Brain pericyte (primary cell): ENCODE measurements around the gene SNRPF.
"Not testable (repeated sequence)": the region's sequence is repeated elsewhere in the genome, so short reads cannot be mapped to it uniquely, and the experiment has no call there.

Experiments used
- DNase-seq: peaks from one replicate; pipeline ENCODE4 v3.0.0-alpha.2; 2012; ENCODE audit warnings: low read depth, low spot score

Gene SNRPF

DNA sequence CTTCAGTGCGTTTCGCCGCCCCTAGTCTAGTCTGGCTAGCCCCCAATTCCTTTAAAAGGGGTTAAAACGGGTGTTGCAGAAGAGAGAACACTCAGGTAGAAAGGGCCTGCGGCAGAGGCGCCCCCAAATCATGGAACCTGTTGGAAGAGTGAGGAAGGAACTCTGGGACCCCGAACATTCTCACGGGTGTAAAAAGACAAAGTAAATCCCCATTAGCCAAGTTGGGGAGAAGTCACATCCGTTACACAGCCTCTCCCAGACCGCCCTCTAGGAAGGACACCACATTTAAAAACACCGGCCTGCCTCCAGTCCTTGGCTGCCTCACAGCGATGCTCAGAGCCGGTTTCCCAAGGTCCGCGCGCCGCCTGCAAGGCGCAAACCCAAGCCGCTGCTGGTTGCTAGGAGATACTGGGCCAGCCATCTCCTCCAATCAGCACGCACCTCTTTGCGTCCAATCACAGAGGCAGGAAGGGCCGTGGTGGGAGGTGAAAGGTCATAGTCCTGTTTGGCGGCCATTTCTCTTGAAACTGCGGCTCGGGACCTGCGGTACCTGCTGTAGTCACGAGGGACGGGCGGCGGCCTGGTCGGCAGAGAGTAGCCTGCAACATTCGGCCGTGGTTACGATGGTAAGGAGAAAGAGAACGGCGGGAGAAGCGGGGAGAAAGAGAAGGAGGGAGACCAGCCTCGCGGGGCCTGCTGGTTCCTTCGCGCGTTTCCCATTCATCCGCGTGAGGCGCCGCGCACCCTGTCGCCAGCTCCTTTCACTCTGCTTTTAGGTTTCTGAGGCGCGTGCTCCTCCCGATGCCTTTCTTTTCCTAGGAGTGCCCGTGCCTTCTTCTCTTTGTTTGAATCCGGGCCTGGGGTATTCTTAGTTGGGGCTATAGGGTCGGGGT lies at the start of gene SNRPF:
SNRPF (plus strand) TSS at position 502 of the 893 bp plus-strand sequence; CDS start at position 624, 122 bp downstream.
- peak; percentile 93 for DNase-seq

DNA sequence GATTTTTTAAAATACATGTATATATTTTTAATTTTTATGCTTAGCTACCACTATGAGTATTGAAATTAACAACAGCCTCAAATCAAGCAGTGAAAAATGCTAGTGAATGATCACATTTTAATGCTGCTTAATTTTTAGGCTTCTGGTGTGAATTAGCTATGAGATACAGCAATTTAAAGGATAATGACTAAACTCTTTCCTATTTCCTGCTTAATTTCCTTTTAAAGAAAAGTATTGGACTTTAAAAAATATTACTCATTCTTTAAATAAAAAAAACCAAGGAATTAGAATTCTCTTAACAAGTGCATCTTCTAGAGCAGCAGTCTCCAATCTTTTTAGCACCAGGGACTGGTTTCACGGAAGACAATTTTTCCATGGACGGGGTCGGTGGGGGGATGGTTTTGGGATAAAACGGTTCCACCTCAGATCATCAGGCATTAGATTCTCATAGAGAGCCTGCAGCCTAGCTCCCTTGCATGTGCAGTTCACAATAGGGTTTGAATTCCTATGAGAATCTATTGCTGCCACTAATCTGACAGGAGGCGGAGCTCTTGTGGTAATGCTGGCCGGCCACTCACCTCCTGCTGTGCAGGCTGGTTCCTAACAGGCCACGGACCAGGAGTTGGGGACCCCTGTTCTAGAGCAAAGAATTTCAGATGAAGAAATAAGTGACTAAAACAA lies 49.6 kb upstream of the SNRPF start:
- no peak for DNase-seq

DNA sequence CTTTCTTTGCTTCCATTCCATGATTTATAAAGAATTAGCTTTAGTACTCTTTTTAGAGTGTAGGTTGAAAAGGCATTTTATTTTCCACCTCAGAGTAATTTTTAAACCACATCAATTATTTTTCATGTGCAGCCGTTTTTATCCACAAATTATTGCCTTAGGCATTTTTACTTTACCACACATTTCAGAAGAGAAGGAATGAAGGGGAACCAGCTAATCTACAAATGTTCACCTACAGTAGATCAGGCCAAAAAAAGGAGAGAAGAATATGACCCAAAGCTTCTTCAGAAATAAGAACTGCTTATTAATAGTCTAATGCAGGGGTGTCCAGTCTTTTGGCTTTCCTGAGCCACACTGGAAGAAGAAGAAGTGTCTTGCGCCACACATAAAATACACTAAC lies 48.3 kb upstream of the SNRPF start:
- DNase-seq: no peak

DNA sequence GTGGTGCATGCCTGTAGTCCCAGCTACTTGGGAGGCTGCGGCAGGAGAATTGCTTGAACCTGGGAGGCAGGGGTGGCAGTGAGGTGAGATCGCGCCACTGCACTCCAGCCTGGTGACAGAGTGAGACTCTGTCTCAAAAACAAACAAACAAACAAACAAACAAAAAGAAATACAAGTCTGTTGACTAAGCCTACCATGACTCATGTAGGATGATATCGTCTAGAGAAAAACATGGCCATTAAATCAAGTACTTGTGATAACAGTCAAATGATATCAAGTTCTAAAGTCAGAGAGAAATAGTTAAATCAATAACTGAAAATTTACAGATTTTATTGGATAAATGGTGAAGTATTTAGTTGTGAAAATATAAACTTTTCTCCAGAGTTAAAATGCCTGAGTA lies 46.6 kb upstream of the SNRPF start:
- not testable (repeated sequence) for DNase-seq

DNA sequence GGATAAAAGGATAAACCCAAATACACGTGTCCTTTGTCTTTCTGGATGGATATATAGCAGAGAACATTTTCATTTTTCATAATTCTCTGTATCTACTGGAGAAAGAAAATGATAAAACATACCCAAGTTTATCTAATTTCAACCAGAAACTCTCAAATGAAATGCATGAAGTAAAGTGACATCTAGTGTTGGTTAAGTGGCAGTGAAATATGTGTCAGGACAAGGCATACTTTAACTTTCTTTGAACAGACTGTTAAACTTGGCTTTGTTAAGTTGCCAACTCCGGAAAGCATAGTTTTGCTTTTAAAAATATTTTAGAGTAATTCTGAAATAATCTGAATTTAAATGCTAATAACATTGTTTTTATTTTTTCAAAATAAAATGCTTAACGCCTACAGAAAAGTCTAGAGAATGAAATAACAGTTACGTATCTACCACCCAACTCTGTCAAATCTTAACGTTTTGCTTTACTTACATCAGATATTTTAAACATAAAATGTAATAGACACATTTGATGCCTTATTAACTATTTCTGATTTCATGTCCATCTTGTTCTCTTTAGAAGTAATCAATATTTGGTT lies 43.0 kb upstream of the SNRPF start:
- no peak for DNase-seq

DNA sequence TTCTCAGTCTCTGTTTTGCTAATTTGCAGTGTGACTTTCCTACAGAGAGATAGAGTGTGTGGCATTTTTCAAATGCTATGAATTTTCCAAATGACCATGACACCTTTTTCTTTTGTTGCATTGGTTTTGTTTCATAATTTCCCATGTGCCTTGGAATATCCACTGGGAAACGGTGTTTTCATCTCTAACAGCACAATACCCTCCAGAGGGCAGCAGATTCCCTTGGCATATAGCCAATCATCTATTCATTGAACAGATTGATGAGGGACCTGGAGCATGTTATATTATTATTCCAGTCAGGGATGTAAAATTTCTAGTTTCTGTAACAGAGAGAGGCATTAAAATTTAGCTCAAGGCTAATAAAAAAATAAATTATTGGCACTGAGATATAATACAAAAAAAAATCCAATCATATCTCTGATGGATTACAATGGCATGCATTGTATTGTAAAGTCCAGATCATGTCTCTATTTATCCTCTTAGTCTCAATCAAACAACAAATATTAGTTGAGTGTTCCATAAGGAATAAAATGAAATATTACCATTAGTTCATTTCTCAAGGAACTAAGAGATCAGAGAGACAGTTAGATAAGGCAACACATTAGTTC lies 38.6 kb upstream of the SNRPF start:
- DNase-seq: no peak

- DNase-seq: no peak
Observed at GRCh38 chr12:95829395-95829794, 29.4 kb upstream of the SNRPF start.

DNA sequence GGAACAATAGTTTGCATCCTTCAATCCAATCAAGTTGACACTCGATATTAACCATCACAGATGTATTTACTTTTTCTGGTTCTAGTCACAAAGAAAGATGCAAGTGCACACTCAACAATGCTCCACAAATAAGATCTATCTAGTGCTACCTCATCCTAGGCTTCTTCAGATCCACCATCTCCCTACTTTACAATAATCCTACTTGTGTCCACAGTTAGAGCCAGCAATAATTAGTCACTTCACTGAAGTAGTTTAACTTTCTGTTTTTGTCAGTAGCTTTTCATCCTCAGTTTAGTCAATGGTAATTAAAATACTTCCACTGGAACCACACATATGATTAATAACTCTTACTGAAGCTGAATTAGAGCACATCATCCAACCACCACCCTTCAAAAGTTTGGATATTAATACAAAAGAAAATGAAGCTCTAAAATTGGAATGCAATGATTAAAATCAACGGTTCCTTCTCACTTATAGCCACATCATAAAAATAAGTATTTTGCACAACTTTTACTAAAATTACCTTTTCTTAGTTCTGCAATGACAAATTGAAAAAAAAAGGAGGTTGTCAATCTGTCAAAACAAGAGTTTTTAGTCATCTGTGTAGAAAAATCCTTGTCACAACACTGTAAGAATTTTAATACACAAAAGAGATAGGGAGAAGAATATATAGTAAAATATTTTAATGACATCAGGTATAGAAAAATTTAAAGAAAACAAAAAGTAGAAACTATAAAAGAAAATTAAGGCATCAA lies 28.2 kb upstream of the SNRPF start:
- no peak for DNase-seq

DNA sequence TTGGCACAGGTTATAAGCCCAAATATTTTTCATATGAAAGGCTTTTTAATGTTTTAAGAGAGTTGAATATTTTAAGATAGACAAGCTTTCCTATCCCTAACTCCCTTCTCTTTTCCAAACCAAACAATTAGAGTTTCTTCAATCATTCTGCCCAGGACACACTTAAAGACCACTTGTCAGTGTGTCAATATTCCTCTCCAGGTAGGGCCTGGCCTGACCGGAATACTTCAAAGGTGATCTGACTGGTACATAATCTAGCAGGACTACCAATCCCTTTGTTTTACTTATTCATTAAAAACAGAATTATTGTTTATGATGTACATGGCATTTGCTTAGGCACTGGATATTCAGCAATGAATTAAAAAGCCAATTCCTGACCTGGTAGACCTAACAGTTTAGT lies 24.2 kb upstream of the SNRPF start:
- no peak for DNase-seq

DNA sequence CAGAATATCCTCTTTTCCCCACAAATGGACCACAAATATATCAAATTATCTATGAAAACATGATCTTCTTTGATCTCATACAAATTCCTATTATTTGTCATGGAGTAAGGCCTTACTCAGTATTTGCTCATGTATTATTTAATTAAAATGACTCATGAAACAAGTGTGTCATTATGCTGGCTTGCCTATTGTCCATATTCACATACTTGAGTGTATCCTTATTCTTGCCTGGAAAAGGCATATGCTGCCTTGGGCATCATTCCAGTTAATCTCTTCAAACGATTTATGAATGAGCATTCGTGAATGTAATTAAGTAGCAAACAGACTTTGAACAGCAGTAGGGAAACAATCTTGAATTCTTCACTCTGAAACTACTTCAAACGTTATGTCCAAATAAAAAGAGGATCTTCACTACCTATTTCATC lies 22.6 kb upstream of the SNRPF start:
- no peak for DNase-seq

DNA sequence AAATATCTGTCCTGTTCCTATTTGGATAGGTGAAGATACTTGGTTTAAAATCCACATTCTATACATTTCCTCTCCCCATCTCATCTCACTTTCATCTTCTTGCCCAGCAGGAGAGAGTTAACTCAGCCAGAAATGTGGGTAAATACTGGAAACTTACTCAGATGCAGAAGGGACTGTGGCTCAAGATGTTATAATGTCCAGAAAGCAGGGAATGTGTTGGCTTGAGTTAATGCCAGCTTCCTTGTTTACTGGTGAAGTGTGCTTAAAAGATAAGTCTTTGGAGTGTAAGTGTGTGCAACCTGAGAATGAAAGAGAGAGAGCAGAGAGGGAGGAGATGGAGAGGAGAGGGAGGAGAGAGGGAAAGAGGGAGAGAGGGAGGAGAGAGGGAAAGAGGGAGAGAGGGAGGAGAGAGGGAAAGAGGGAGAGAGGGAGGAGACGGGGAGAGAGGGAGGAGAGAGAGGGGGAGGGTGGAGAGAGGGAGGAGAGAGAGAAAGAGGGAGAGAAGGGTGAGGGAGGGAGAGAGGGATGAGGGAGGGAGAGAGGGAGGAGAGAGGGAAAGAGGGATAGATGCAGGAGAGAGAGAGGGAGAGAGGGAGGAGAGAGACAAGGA lies 22.0 kb upstream of the SNRPF start:
- DNase-seq: no peak

GRCh38 chr12:95837240-95838038 lies 21.3 kb upstream of the SNRPF start:
- DNase-seq: no peak

DNA sequence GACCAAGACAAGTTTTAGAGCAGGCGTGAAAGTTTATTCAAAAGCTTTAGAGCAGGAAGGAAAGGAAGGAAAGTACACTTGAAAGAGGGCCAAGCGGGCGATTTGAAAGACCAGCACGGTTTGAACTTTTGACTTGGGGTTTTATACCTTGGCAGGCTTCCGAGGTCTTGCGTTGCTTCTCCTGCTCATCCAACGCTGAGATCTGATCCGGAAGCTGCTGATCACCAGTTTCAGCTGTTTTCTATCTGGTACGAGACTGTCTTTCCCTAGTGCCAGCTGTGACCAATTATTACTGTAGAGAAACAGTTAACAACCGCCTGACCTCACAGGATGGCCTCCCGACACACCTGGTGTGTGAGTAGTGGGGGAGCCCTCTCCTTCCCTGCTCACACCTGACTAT lies 20.6 kb upstream of the SNRPF start:
- DNase-seq: no peak

DNA sequence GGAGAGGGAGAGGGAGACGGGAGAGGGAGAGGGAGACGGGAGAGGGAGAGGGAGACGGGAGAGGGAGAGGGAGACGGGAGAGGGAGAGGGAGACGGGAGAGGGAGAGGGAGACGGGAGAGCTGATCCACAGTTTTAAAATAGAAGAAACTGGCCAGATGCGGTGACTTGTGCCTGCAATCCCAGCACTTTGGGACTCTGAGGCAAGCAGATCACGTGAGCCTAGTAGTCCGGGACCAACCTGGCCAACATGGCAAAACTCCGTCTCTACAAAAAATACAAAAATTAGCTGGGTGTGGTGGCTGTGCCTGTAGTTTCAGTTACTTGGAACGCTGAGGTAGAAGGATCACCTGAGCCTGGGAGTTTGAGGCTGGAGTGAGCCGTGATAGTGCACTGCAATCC lies 16.3 kb upstream of the SNRPF start:
- not testable (repeated sequence) for DNase-seq

DNA sequence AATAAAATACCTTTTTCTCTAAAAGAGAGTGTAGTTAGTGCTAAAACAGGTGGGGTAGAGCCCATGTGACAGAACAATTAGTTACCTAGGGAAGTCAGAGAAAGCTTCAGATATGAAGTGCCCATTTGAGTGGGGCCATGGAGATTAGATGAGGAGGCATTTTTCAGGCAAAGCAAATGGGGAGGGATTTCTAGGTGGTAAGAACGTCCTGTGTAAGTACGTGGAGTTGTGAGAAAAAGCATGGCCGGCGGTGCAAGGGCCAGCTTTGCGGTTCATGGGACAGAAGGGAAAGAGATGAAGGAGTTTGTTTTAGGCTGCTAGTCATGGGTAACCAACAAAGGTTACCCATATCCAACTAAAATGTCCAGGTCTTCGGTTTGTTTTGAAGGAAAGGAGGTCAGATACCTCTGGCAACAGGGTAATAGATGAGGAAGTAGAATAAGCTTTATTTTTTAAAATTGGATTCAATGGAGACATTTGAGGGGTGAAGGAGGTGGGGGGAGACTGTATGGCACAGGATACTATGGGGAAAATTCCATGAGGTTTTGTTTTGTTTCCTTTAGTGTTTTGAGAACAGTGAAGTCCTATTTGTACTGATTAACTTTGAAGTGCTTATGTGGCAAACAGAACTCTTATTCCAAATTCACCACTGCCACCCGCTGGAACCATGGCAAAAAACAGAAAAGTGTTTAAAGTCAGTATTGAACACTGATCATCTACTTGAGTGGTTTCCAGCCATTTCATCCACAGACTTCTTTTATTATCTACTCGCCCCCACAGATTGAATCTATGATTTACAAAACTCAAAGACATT lies 10.0 kb upstream of the SNRPF start:
- peak; percentile 12 for DNase-seq

GRCh38 chr12:95851606-95852005 lies 7.1 kb upstream of the SNRPF start:
- no peak for DNase-seq

GRCh38 chr12:95852133-95852532 lies 6.6 kb upstream of the SNRPF start:
- no peak for DNase-seq

GRCh38 chr12:95857156-95857555 lies 1.6 kb upstream of the SNRPF start:
- DNase-seq: no peak

- DNase-seq: no peak
Observed at GRCh38 chr12:95857799-95858198, 953 bp upstream of the SNRPF start.
